Measurements from ENCODE around the gene COPG1. TPM values are rescaled to one million over a fixed set of nuclear protein-coding genes. Genes with fewer than 3 reads are reported as not detected.
A peak's percentile ranks its signal among the peaks of the same experiment; 100 is the strongest.

Gene COPG1
- total and polyA plus RNA-seq, 9 of the 15 experiments (the other 6 are each of a cell fraction or from before 2014, with no cell fraction given), result 40.3 to 105 (median 62.4) TPM

- no TSS peak for BruUV-seq (replicated peaks)
- Histone ChIP-seq H3K9ac (ENCODE audit: insufficient read depth in 1 of 2, low read depth in 2 of 2, low read length in 2 of 2) (no peak overlapping the region), H3K4me1 (replicated peaks in 1 of 2; ENCODE audit: control insufficient read depth in 2 of 2, insufficient read depth in 2 of 2, low read length in 2 of 2) (peaks cover 4 to 9% of the 10 kb centered on the region in 2 experiments; a peak in 4 of 5 replicates), H3K9me3 (replicated peaks; ENCODE audit: control insufficient read depth, insufficient read depth, low read depth, low read length) (no peaks in the 10 kb centered on the region), H3K27ac (ENCODE audit: extremely low read depth, low read depth, low read length) (no peak overlapping the region), H4K20me1 (replicated peaks; ENCODE audit: control insufficient read depth, insufficient read depth, low read length) (no peaks in the 10 kb centered on the region), H3K79me2 (ENCODE audit: control insufficient read depth, insufficient read depth, low read length) (no peaks in the 10 kb centered on the region), H3K4me2 (ENCODE audit: insufficient read depth, low read length) (no peak overlapping the region), H3K36me3 (ENCODE audit: control insufficient read depth, insufficient read depth, low read length) (no peaks in the 10 kb centered on the region), H3K4me3 (no peak overlapping the region), H3K27me3 (ENCODE audit: control insufficient read depth in 2 of 2, insufficient read depth in 2 of 2, low read length in 2 of 2) (no peaks in the 10 kb centered on the region), H2AFZ (ENCODE audit: low read depth, low read length) (no peak overlapping the region), H3K9me1 (ENCODE audit: control insufficient read depth, insufficient read depth, low read length) (no peaks in the 10 kb centered on the region)
- no peak for DNase-seq (ENCODE audit: extremely low read depth in 1 of 4, low spot score in 3 of 4)
- TF ChIP-seq HEY1 (CRISPR knock-in tag; IDR thresholded peaks at IDR 0.05; ENCODE audit: borderline replicate concordance) (no peak), SMARCB1 (IDR thresholded peaks at IDR 0.05; ENCODE audit: insufficient read length, low read depth) (no peak), ZNF146 (CRISPR knock-in tag; IDR thresholded peaks at IDR 0.05; ENCODE audit: unreplicated experiment) (peak; percentile 58), SLC30A9 (CRISPR knock-in tag; IDR thresholded peaks at IDR 0.05) (no peak), RBM25 (IDR thresholded peaks at IDR 0.05; ENCODE audit: low read depth, low read length, severe bottlenecking) (no peak), CBX5 (IDR thresholded peaks at IDR 0.05; ENCODE audit: borderline replicate concordance, low read depth) (no peak)
- 92% methylated on average over 5 of the region's 5 CpGs for WGBS (ENCODE audit: insufficient coverage, low coverage, missing lambda C conversion rate)
- in situ Hi-C loops (cut with MboI) (no loop called here), intact Hi-C loops (cut with micrococcal nuclease) (no loop called here)
- ChIA-PET POLR2A (interaction anchor here (1.1 kb wide), 1 partner anchor 11 kb away, joined by 3 read pairs; no protein-coding TSS in a partner anchor), CTCF (ENCODE audit: low intra/inter-chr PET ratio) (no interaction called here)
- no peak for ATAC-seq
- no peak for FAIRE-seq
Observed at GRCh38 chr3:129213238-129213637, 36.2 kb upstream of the COPG1 start.

GRCh38 chr3:129218742-129219141 is 30.7 kb upstream of the COPG1 start:
- no peak overlapping the region for H3K4me2 ChIP-seq (ENCODE audit: insufficient read depth, low read length)
- FAIRE-seq (no peak), DNase-seq (ENCODE audit: extremely low read depth in 1 of 4, low spot score in 3 of 4) (no peak), ATAC-seq (no peak)
- intact Hi-C loops (cut with micrococcal nuclease) (no loop called here), in situ Hi-C loops (cut with MboI) (no loop called here)
- H3K79me2 ChIP-seq (ENCODE audit: control insufficient read depth, insufficient read depth, low read length), result no peaks in the 10 kb centered on the region
- H3K4me1 ChIP-seq (replicated peaks in 1 of 2; ENCODE audit: control insufficient read depth in 2 of 2, insufficient read depth in 2 of 2, low read length in 2 of 2), result no peaks in the 10 kb centered on the region
- no TSS peak for BruUV-seq (replicated peaks)
- TF ChIP-seq ZNF512 (tag; IDR thresholded peaks at IDR 0.05) (peak; percentile 42; the same call in 1 of the 2 replicates), STAT5A (IDR thresholded peaks at IDR 0.05; ENCODE audit: borderline replicate concordance, low read length) (no peak)
- H3K27me3 ChIP-seq (ENCODE audit: control insufficient read depth in 2 of 2, insufficient read depth in 2 of 2, low read length in 2 of 2), result no peaks in the 10 kb centered on the region
- POLR2A ChIA-PET, result no interaction called here
- no peak overlapping the region for H3K4me3 ChIP-seq
- H3K27ac ChIP-seq (ENCODE audit: extremely low read depth, low read depth, low read length), result no peak overlapping the region
- 29% methylated on average over 1 of the region's 2 CpGs for WGBS (ENCODE audit: insufficient coverage, low coverage, missing lambda C conversion rate)
- no peaks in the 10 kb centered on the region for H4K20me1 ChIP-seq (replicated peaks; ENCODE audit: control insufficient read depth, insufficient read depth, low read length)
- no peak overlapping the region for H3K9ac ChIP-seq (ENCODE audit: insufficient read depth in 1 of 2, low read depth in 2 of 2, low read length in 2 of 2)
- CTCF ChIA-PET (ENCODE audit: low intra/inter-chr PET ratio), result no interaction called here
- H3K9me1 ChIP-seq (ENCODE audit: control insufficient read depth, insufficient read depth, low read length), result no peaks in the 10 kb centered on the region
- H3K36me3 ChIP-seq (ENCODE audit: control insufficient read depth, insufficient read depth, low read length), result no peaks in the 10 kb centered on the region
- no peaks in the 10 kb centered on the region for H3K9me3 ChIP-seq (replicated peaks; ENCODE audit: control insufficient read depth, insufficient read depth, low read depth, low read length)
- H2AFZ ChIP-seq (ENCODE audit: low read depth, low read length), result no peak overlapping the region

Measured in K562 (cell line).